NCI-H146 treated with DMSO at 0.1 percent for 48 hours (cell line): ENCODE data around the gene CAVIN1.
"Not testable (repeated sequence)": the region's sequence is repeated elsewhere in the genome, so short reads cannot be mapped to it uniquely, and the experiment has no call there.

ENCODE experiments used
- DNase-seq: peaks from one replicate; lab custom pipeline; 2025; ENCODE audit not compliant: unreplicated experiment; lab: John Stamatoyannopoulos, UW

CAVIN1 gene

DNA sequence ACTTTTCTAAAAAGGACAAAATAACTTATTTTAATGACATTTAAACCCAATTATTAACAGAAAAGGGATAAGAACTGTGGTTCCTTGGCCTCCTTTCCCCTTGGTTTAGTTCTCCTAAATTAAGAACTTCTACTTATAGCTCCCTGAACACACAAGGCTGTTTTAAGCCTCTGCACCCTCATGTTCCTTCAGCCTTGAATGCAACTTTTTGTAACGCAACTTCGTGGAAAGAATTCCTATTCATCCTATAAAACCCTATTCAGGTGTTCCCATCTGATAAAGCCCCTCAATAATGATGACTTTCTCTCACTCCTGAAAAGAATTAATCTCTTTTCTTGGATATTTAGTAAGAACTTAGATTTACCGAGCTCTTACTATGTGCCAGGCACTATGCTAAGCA, 41.2 kb downstream of the CAVIN1 start:
- DNase-seq: no peak

GRCh38 chr17:42380935-42381334, 42.1 kb downstream of the CAVIN1 start:
- DNase-seq: no peak

DNA sequence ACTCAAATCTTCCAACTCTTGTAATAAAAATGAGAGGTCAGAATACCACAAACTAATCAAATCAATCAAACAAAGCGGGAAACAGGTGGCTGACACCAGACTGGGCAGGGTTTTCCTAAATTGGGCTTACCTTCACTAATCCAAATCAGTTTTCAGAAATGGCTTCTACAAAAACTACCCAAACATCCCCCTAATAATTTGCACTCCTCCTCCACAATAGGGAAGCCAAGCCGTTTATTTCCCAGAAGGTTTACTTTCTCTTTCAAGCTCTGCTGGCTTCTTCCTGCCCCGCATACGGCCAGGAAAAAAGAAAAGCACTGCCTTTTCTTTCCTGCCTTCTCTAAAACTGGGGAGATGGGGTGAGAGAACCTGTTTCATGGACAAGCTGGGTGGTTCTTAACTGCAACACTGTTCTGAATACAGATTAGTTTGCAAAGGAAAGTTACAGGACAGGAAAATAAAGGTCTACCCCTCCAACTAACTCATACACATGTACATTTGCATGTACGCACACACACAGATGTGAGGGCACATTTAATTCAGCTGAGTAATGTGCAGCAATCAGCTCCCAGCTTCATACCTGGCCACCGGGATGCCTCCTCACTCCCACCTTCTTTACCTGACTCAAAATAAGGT, 44.0 kb downstream of the CAVIN1 start:
- no peak for DNase-seq

GRCh38 chr17:42378359-42378958, 44.6 kb downstream of the CAVIN1 start:
- DNase-seq: no peak

DNA sequence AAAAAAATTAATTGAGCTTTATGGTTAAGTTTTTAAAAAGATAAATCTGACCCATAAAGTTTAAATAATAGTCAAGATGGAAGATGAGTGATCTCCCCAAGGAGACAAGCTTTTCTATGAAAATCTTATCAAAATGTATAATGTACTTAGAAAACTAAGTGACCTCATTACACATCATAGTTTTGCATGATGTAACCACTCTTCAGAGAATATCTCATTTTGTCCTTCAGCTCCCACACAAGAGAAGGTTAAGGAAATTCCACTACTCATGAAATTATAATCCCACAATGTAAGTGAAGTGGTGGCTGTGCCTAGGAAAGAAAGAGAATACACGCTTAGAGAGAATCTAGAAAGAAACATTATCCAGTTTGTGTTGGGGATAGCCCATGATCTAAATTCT, 49.2 kb downstream of the CAVIN1 start:
- no peak for DNase-seq

DNA sequence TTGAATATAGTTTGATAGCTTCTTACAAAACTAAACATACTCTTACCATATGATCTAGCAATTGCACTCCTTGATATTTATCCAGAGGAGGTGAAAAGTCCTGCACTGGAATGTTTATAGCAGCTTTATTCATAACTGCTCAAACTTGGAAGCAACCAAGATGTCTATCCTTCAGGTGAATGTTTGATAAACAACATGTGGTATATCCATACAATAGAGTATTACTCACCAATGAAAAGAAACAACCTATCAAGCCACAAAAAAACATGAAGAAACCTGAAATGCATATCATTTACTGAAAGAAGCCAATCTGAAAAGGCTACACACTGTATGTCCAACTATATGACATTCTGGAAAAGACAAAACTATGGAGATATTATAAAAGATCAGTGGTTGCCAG, 50.9 kb downstream of the CAVIN1 start:
- DNase-seq: no peak

- not testable (repeated sequence) for DNase-seq
Measured at GRCh38 chr17:42368797-42369561, 54.1 kb downstream of the CAVIN1 start.

- DNase-seq: not testable (repeated sequence)
Measured at GRCh38 chr17:42368310-42368709, 54.7 kb downstream of the CAVIN1 start.

DNA sequence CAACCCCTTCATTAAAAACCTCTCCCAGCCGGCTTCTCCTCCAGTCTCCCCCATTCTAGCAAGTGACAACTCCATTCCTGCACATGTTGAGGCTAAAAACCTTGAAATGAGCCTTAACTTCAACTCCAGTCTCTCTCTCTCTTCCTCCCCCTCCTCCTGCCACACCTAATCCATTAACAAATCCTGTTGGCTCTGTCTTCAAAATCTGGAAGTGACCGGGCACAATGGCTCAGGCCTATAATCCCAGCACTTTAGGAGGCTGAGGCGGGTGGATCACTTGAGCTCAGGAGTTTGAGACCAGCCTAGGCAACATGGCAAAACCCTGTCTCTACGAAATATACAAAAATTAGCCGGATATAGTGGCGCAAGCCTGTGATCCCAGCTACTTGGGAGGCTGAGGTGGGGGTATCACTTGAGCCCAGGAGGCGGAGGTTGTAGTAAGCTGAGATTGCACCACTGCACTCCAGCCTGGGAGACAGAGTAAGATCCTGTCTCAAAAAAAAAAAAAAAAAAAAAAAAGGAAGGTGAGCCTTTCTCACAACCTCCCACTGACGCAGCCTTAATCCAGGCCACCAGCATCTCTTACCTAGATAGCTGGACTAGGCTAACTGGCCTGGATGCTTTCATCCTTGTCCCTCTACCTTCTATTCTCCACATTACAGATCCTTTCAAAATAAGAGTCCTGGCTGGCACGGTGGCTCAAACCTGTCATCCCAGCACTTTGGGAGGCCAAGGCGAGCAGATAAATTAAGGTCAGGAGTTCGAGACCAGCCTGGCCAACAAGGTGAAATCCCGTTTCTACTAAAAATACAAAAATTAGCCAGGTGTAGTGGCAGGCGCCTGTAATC, 56.7 kb downstream of the CAVIN1 start:
- DNase-seq: not testable (repeated sequence)

GRCh38 chr17:42365136-42365535, 57.9 kb downstream of the CAVIN1 start:
- DNase-seq: no peak

- DNase-seq: no peak
Measured at GRCh38 chr17:42363767-42364585, 59.1 kb downstream of the CAVIN1 start.

GRCh38 chr17:42363231-42363630, 59.8 kb downstream of the CAVIN1 start:
- DNase-seq: no peak

GRCh38 chr17:42362245-42362961, 60.7 kb downstream of the CAVIN1 start:
- DNase-seq: no peak

DNA sequence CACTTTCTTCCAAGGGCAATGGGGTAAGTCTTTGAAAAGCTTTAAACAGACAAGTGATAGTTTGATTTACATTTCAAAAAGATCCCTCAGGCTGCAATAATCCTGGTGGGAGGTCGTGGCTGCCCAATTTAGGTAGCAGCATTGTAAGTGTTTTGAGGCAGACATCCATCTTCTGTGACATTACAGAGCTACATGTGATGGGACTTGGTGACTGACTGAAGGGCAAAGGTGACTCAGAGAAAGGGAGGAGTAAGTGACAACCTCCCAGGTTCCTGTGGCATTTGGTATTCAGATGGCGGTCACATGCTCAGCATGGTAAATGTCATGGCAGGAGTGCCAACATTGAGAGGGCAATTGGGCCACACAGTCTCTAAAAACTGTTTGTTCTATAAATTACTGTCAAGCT, 61.3 kb downstream of the CAVIN1 start:
- DNase-seq: no peak

DNA sequence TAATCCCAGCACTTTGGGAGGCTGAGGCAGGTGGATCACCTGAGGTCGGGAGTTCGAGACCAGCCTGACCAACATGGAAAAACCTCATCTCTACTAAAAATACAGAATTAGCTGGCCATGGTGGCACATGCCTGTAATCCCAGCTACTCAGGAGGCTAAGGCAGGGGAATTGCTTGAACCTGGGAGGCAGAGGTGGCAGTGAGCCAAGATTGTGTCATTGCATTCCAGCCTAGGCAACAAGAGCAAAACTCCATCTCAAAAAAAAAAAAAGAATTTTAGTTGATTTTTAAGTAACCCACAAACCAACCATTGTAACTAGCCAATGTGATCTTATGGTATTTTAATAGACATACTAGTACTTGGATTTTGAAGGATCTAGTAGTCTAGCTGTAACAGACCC, 62.7 kb downstream of the CAVIN1 start:
- not testable (repeated sequence) for DNase-seq

DNA sequence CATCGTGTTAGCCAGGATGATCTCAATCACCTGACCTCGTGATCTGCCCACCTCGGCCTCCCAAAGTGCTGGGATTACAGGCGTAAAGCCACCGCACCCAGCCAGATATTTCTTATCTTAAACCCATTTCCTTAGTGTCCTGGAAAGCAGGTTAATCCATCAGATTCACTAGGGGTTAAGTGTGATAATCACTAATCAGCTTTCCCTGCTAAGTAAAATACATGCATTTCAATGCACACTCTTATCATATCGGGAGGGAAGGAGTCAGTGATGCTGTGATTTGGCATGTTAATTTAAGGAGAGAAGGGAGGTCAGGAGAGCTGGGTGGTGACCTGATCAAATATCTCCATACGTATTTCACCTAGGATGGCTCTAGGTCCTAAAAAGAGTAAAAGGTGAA, 63.9 kb downstream of the CAVIN1 start:
- no peak for DNase-seq

DNA sequence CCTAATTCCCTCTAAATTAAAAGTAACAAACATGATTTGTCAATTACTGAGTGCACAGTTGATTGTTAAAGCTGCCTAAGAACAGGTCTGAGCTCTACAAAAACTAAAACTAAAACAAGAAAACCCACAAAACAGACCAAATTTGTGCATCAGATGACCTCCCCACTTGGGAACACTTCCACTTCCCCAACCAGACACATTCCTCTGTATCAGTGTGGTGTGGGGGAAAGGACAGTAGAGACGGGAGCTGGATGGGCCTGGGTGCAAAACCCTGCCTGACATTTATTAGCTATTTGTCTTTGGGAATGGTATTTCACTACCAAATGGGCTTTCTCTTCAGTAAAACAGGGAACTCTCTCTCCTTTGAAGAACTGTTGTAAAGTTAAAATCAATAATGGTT, 64.6 kb downstream of the CAVIN1 start:
- no peak for DNase-seq

DNA sequence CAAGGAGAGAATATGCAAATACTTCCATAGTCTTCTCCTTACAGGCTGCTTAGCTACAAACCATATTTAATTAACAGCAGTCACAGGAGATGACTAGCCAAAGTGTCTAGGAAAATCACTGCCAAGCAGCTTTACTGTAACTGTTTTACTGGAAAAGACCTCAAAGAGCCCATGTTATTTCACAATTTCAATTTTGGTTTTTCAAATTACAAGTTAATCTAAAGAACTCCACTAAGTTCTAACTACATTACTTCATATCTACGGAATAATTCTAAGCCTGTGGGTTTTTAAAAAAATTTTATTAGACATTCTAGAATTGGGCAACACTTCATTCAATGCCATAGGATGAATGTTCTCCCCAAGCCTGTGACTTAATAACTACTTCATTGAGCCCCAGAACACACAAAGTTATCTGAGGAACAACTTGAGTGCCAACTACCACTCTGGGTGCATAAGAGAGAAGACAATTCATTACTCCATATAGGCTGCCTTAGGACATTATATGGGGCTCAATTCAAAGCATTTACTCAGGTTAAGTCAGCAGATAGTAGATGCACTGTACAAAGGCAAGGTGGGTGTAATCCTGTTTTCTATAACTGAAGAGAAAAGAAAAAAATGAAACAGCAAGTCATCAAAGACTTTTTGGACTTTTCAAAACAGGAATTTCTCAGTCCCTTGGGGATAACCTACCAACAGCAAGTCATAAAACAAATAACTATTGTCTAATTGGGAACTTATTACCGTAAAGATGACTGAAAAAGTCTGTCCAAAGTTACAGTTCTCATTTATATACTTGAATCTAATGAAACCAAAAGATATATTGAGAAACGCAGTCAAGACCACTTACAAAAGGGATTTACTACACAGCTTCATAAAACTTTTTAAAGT, 67.9 kb downstream of the CAVIN1 start:
- no peak for DNase-seq
